Vagina (tissue), 2 donors: ENCODE data around the gene ZNF625.

Source experiments
- CTCF ChIP-seq, 3 experiments: fragments of 450-650 bp in 2 of 3; fragments of 200-600 bp in 1 of 3; sonication (generic) in 1 of 3; IDR thresholded peaks; one replicate each; pipeline ENCODE4 v1.5.1; 2017 to 2019; ENCODE audit warnings: antibody characterized with exemption in 3 of 3, mild to moderate bottlenecking in 2 of 3, moderate library complexity in 2 of 3
- POLR2A ChIP-seq, 2 donors: fragments of 450-650 bp; IDR thresholded peaks; one replicate each; pipeline ENCODE4 v1.6.1; 2017; ENCODE audit warnings: antibody characterized with exemption in 2 of 2, mild to moderate bottlenecking in 2 of 2, moderate library complexity in 2 of 2
- POLR2AphosphoS5 ChIP-seq, 2 donors: sonication (generic); formaldehyde crosslinking; IDR thresholded peaks; one replicate each; pipeline ENCODE4 v1.9.0; 2017; ENCODE audit warnings: antibody characterized with exemption in 2 of 2, mild to moderate bottlenecking in 2 of 2, low read depth in 1 of 2; ENCODE audit not compliant: insufficient read depth in 1 of 2

DNA sequence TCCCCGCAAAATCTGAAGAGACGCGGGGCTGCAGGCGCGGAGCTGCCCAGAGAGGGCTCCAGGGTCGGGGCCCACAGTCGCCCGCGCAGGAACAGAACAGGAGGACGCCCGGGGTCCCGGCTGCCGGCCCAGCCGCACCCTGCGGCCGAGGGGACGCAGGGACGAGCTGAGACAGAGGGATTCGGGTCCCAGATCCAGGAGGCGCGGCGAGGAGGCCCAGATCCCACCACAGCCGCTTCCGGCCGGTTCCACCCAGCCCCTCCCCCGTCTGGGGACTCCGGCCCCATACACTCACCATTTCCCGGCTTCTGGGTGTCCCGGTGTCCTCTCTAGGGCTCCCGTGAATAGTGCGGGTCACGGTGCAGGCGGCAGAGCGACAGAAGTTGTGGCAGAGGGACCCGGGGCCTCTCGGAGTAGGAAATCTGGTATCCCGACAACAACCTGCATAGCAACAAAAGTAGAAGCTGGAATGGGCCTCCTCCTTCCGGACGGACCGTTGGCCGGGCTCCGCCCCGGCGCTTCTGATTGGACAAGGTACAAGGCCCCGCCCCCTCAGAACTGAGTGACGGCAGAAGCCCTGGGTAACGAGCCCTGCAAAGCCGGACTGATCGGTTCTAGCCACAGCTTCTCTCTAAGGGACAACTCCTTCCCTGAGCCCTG lies 16.5 kb downstream of the ZNF625 start, which contains the start of gene ZNF20:
- TF ChIP-seq CTCF (IDR thresholded peaks at IDR 0.05): no peak
- peak; percentile 76 to 83 for TF ChIP-seq POLR2AphosphoS5 (IDR thresholded peaks at IDR 0.05; ENCODE audit: insufficient read depth in 1 of 2, low read depth in 1 of 2)
- TF ChIP-seq POLR2A (IDR thresholded peaks at IDR 0.05): no peak
